Suprapubic skin (tissue), 4 donors: ENCODE measurements around the gene ZNF775. TPM values are rescaled to one million over a fixed set of nuclear protein-coding genes. Genes with fewer than 3 reads are reported as not detected.
A peak's percentile ranks its signal among the peaks of the same experiment; 100 is the strongest.

Source experiments
- DNase-seq, 2 donors: peaks; one replicate each; pipeline ENCODE4 v3.0.0-alpha.2; 2019; ENCODE audit warnings: low spot score in 2 of 2
- H3K27ac ChIP-seq: fragments of 200-600 bp; sonication (generic); one replicate; pipeline ENCODE4 v1.5.1; 2019
- H3K27me3 ChIP-seq: fragments of 200-600 bp; sonication (generic); one replicate; pipeline ENCODE4 v1.5.1; 2019
- H3K36me3 ChIP-seq: fragments of 200-600 bp; sonication (generic); one replicate; pipeline ENCODE4 v1.5.1; 2019
- H3K4me1 ChIP-seq: fragments of 200-600 bp; sonication (generic); one replicate; pipeline ENCODE4 v1.5.1; 2019
- H3K4me3 ChIP-seq: fragments of 200-600 bp; sonication (generic); one replicate; pipeline ENCODE4 v1.5.1; 2019; ENCODE audit warnings: mild to moderate bottlenecking
- H3K9me3 ChIP-seq: fragments of 200-600 bp; sonication (generic); one replicate; pipeline ENCODE4 v1.5.1; 2019
- EP300 ChIP-seq: sonication (generic); formaldehyde crosslinking; IDR thresholded peaks from one replicate; pipeline ENCODE4 v1.6.1; 2017; ENCODE audit warnings: antibody characterized with exemption
- POLR2A ChIP-seq, 2 donors: fragments of 450-650 bp; IDR thresholded peaks; one replicate each; pipeline ENCODE4 v1.6.1; 2017; ENCODE audit warnings: antibody characterized with exemption in 2 of 2, mild to moderate bottlenecking in 2 of 2, moderate library complexity in 2 of 2
- POLR2AphosphoS5 ChIP-seq, 3 donors: sonication (generic); formaldehyde crosslinking; IDR thresholded peaks; one replicate each; pipeline ENCODE4 v1.6.1; 2017; ENCODE audit warnings: antibody characterized with exemption in 3 of 3
- WGBS: methylation state at CpG from one replicate; pipeline ENCODE4 v1.1.5; 2018; 5-methylcytosine and 5-hydroxymethylcytosine counted together
- total RNA-seq, 4 donors: library from RNA; depleted of rRNA; stranded (reverse); fragments of >200 nt; gene quantifications; one replicate each; pipeline ENCODE4 v1.1.0, GENCODE V29; 2016
- TF ChIP-seq, protein P1 (sequence below), 2 donors: fragments of 200-600 bp in 1 of 2; fragments of 450-650 bp in 1 of 2; sonication (generic) in 1 of 2; IDR thresholded peaks; one replicate each; pipeline ENCODE4 v1.5.1; 2016 to 2019; ENCODE audit warnings: antibody characterized with exemption in 2 of 2, mild to moderate bottlenecking in 1 of 2, moderate library complexity in 1 of 2

ZNF775 gene
- total RNA-seq, 4 donors from 2014 or later = 1.6 to 3.9 (median 2.6) TPM

DNA sequence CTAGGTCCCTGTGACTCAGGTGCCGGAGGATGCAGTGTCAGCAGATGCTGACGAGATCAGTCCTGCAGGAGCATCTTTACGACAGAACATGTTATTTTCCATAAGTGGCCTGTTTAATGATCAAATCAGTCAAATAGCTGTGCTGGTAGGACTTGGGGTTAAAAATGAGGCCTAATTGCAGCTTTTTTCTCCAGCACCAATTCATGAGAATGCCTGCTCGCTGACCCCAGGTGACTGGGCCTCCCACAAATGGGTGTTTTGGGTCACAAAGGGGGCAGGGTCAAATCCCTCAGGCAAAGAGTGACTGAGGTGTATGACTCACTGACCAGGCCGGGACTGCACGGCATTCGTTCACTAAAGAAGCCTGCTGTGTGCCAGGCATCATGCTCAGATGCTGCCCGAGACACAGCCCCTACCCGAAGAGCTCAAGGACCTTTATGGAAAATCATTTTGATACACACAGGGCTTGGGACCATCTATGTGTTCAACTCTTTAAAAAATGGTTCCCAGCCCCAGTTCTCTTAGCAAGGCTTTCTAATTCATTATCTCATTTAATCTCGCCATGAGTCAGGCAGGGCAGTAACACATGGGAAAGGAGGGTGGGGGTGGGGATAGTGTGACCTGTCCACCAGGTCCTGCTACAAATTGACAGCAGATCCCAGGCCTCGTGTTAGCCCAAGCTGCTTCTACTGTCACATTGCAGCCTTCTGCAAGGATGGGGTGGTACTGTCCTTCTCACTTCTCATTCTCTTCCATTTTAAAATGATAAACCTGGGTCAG, 21.1 kb downstream of the ZNF775 start:
- Histone ChIP-seq H3K9me3 (no peaks in the 10 kb centered on the region), H3K4me3 (no peak overlapping the region), H3K27me3 (no peaks in the 10 kb centered on the region), H3K36me3 (peaks cover 20% of the 10 kb centered on the region), H3K4me1 (peaks cover 26% of the 10 kb centered on the region), H3K27ac (no peak overlapping the region)
- WGBS = 60% methylated on average over 10 of the region's 11 CpGs
- TF ChIP-seq POLR2A (IDR thresholded peaks at IDR 0.05) (no peak), EP300 (no peak), POLR2AphosphoS5 (IDR thresholded peaks at IDR 0.05) (no peak)
- TF ChIP-seq, protein P1, sequence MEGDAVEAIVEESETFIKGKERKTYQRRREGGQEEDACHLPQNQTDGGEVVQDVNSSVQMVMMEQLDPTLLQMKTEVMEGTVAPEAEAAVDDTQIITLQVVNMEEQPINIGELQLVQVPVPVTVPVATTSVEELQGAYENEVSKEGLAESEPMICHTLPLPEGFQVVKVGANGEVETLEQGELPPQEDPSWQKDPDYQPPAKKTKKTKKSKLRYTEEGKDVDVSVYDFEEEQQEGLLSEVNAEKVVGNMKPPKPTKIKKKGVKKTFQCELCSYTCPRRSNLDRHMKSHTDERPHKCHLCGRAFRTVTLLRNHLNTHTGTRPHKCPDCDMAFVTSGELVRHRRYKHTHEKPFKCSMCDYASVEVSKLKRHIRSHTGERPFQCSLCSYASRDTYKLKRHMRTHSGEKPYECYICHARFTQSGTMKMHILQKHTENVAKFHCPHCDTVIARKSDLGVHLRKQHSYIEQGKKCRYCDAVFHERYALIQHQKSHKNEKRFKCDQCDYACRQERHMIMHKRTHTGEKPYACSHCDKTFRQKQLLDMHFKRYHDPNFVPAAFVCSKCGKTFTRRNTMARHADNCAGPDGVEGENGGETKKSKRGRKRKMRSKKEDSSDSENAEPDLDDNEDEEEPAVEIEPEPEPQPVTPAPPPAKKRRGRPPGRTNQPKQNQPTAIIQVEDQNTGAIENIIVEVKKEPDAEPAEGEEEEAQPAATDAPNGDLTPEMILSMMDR (IDR thresholded peaks at IDR 0.05) = no peak
- DNase-seq = peak in 1 of 2 donors; percentile 39

DNA sequence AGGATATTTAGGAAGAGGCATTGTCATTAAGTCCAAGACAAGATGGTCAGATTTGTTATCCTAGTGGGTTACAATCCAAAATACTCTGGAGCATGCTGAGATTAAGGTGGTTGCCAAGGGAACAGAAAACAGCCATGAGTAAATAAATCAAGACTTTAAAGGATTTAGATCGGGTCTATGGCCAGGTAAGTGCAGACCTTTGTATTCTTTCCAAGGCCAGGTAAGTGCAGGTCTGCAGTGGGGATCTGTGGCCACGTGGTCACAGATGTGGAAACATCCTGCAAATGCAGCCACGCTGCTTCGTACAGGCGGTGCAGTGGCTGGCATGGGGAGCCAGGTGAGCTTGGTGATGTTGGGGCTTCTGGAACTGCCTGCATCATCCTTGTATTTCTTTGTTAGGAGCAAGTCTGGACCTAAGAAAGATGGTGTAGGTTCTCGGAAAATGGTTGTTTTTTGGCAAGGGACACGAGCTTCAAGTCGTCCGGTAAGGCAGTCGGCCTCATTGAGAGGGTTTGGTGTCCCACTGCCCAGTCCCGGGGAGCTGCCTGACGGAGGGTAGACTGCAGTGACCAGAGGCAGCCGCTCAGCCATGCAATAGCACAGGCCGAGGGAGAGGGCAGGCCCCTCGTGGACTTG, 21.8 kb downstream of the ZNF775 start:
- peak; percentile 17 to 65 for DNase-seq
- 84% methylated on average over 15 of the region's 15 CpGs for WGBS
- H3K27me3 ChIP-seq = no peaks in the 10 kb centered on the region

GRCh38 chr7:150401424-150401790, 22.3 kb downstream of the ZNF775 start:
- Histone ChIP-seq H3K27me3 (no peaks in the 10 kb centered on the region), H3K9me3 (no peaks in the 10 kb centered on the region), H3K36me3 (peaks cover 18% of the 10 kb centered on the region), H3K27ac (no peak overlapping the region), H3K4me1 (peaks cover 33% of the 10 kb centered on the region), H3K4me3 (no peak overlapping the region)
- TF ChIP-seq POLR2AphosphoS5 (IDR thresholded peaks at IDR 0.05) (no peak), EP300 (no peak), POLR2A (IDR thresholded peaks at IDR 0.05) (no peak)
- TF ChIP-seq, protein P1 (IDR thresholded peaks at IDR 0.05) = no peak
- no peak for DNase-seq
- WGBS = 100% methylated on average over 1 of the region's 1 CpG

More for the DNA sequence above, 21.8 kb downstream of the ZNF775 start:
- Histone ChIP-seq H3K4me1 (peaks cover 28% of the 10 kb centered on the region), H3K9me3 (no peaks in the 10 kb centered on the region), H3K4me3 (no peak overlapping the region), H3K36me3 (peaks cover 20% of the 10 kb centered on the region), H3K27ac (no peak overlapping the region)
- TF ChIP-seq POLR2A (IDR thresholded peaks at IDR 0.05) (no peak), EP300 (no peak), POLR2AphosphoS5 (IDR thresholded peaks at IDR 0.05) (no peak)
- TF ChIP-seq, protein P1 (IDR thresholded peaks at IDR 0.05) = no peak

- WGBS = 75% methylated on average over 7 of the region's 7 CpGs
- peaks cover 13% of the 10 kb centered on the region for H3K36me3 ChIP-seq
- no peak for TF ChIP-seq EP300
- TF ChIP-seq POLR2A (IDR thresholded peaks at IDR 0.05) = no peak
- TF ChIP-seq, protein P1 (IDR thresholded peaks at IDR 0.05) = no peak
- no peak for TF ChIP-seq POLR2AphosphoS5 (IDR thresholded peaks at IDR 0.05)
Measured at GRCh38 chr7:150401861-150402631, 22.9 kb downstream of the ZNF775 start.

More at GRCh38 chr7:150401861-150402631, 22.9 kb downstream of the ZNF775 start:
- Histone ChIP-seq H3K27ac (no peak overlapping the region), H3K27me3 (no peaks in the 10 kb centered on the region), H3K4me3 (no peak overlapping the region), H3K4me1 (peaks cover 40% of the 10 kb centered on the region), H3K9me3 (no peaks in the 10 kb centered on the region)
- peak in 1 of 2 donors; percentile 38 for DNase-seq
